Anterior cingulate cortex (tissue), 58 donors: ENCODE measurements around the gene HVCN1.

Experiments
- DNase-seq, 58 donors: peaks; one replicate each; lab custom pipeline; 2025; lab: John Stamatoyannopoulos, UW

Gene HVCN1

GRCh38 chr12:110627500-110628195, 61.3 kb downstream of the HVCN1 start:
- no peak for DNase-seq

- DNase-seq = no peak
These were observed 66.3 kb downstream of the HVCN1 start for GRCh38 chr12:110622582-110622981.

- no peak for DNase-seq
These were observed 69.4 kb downstream of the HVCN1 start for GRCh38 chr12:110619534-110619953.

GRCh38 chr12:110616471-110617115, 72.3 kb downstream of the HVCN1 start:
- no peak for DNase-seq

GRCh38 chr12:110615171-110615570, 73.7 kb downstream of the HVCN1 start:
- DNase-seq = no peak

GRCh38 chr12:110613771-110614684, 74.9 kb downstream of the HVCN1 start, which contains the start of gene TCTN1:
TCTN1 (plus strand) TSS chr12:110614129; CDS start chr12:110614183, 54 bp downstream.
- DNase-seq = peak; percentile 63 to 98 (median 95)

GRCh38 chr12:110613071-110613770, 75.7 kb downstream of the HVCN1 start:
- no peak for DNase-seq

GRCh38 chr12:110606253-110606611, 82.7 kb downstream of the HVCN1 start:
- no peak for DNase-seq

- peak in 16 of 58 donors; percentile 2 to 34 (median 9) for DNase-seq
These were observed 86.7 kb downstream of the HVCN1 start for GRCh38 chr12:110602085-110602814.

GRCh38 chr12:110600254-110600653, 88.7 kb downstream of the HVCN1 start:
- peak in 1 of 58 donors; percentile 26 for DNase-seq

GRCh38 chr12:110599334-110599733, 89.6 kb downstream of the HVCN1 start:
- no peak for DNase-seq
